NAMALWA (cell line): Measurements from ENCODE around the gene ANKRD22.

Experiments used
- DNase-seq: peaks from one replicate; pipeline ENCODE4 v3.0.0-alpha.2; 2015; ENCODE audit warnings: low spot score

Gene ANKRD22

DNA sequence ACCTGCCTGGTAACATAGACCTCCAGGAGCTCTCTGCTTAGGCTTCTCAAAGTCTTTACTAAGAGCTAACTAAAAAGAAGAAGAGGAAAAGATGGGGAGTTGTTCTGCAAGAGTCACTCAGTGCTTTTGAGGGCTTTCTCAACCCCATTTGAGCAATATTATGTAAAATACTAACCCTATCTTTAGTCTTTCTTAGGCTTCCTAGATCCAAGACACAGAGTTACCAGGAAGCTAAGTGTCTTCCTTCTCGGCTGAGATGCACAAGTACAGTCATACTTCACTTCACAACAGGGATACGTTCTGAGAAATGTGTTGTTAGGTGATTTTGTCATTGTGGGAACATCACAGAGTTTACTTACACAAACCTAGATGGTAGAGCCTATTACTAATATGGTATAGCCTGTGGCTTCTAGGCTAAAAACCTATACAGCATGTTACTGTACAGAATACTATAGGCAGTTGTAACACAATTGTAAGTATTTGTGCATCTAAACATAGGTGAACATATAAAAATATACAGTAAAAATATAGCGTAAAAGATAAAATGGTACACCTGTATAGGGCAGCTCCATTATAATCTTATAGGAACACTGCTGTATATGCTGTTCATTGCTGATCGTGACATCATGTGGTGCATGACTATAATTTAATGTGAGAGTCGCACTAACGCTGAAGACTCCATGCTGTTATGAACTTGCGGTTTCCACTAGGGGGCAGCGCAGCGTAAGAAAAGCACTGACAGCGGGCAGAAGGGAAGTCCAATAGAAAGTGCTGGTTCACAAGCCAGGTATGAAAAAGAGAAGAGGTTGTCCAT, 16.3 kb downstream of the ANKRD22 start:
- DNase-seq: peak; percentile 93

DNA sequence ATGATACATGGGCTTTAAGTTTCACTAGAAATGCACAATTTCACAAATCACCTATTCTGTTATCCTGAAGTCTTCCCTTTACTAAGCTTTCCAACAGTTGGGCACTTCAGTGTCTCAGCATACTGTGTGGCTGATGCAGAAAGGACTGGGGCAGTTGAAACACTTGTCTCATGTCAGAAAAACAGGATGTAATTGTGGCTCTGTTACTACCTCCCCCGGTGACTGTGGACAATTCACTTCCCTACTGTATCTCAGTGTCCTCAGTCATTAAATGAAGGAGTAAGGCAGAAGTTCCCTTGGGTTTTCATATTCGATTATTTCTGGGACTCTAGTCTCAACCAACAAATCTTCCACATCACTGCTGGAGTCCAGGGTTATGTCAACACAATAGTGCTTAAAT, 17.9 kb downstream of the ANKRD22 start:
- DNase-seq: no peak

DNA sequence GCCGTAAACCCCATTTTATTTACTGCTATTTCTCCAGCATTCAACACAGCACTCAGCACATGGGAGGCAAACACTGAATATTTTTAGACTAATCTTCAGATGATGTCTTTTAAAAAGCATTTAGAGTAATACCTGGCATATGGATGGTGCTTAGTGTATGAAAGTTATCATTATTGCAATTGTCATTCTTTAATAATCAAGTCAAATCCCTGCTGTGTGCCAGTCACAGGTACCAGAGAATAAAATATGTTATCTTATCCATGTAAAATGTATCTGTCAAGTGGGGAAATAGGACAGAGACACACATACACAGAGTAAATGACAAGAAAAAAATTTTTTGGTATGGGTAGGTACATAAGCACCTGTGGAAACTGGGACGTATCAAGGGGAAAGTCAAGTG, 18.5 kb downstream of the ANKRD22 start:
- no peak for DNase-seq

DNA sequence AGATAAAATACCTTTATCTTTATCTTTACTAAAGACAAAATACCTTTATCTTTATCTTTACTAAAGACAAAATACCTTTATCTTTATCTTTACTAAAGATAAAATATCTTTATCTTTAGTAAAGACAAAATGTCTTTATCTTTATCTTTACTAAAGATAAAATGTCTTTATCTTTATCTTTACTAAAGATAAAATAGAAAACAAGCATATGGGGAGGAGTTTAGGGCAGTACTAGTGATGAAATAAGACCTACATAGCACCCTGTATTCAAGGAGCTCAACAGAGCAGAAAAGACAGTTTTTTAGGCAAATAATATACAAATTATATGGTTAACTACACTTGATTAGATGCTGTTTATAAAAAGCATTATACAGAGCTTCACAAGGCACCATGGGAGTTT, 19.3 kb downstream of the ANKRD22 start:
- peak; percentile 21 for DNase-seq

DNA sequence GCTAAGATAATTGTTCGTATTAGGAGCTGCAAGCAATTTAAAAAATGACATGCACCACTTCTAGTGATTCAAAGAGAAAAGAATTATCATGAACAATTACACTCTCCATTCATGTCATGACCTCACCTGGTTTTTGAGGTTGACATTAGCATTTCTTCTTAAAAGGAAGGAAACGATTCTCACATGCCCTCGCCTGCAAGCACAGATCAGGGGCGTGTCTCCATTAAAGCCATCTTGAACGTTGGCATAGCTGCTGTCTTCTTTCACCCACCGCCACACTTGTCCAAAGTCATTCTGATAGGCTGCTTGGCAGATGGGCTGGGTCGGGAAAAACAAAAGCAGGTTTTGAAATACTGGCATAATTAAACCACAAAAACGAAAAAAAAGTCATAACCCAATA, 19.9 kb downstream of the ANKRD22 start:
- DNase-seq: no peak

DNA sequence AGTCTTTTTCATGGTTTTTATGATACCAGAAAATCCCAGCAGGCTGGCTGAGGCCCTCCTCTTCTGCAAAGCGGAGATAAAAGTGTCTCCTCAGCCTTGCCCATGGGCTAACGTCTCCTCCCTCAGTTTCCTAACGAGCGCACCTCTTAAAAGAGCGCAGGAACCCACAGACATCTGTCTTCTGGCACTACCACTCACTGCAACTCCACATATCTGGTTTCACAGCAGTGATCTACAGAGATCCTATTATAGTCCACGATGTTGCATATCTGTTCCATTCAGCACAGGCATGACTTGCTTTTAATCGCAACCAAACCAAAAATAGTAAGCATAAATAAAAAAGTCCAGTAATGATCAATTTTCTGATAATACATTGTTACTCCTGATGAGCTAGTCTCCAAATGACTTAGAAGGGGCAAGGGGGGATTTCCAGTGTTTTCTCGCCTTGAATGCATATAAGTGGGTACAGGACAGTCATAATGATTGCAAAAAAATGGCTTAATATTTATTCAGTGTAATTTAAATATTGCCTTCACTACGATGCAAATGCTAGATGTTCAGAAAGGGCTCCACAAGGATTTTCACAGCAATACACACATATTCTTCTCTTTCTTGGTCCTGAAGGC, 20.9 kb downstream of the ANKRD22 start:
- DNase-seq: no peak

DNA sequence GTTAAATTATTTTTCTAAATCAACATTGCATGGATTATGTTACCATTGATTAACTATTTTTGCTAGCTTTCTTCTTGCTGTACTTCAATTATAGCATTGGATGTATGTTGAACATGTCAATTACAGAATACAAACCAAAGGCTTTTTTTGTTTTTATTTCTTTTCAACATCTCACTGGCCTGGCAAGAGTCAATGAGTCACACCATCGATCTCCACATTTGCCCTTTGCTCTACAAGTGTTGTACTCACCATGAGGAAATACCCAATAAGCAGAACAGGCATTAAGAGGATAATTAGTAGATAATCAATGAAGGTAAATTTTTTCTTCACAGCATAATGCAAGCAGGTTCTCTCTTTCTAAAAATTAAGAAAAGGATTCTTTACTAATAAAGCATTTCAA, 23.3 kb downstream of the ANKRD22 start:
- DNase-seq: no peak

DNA sequence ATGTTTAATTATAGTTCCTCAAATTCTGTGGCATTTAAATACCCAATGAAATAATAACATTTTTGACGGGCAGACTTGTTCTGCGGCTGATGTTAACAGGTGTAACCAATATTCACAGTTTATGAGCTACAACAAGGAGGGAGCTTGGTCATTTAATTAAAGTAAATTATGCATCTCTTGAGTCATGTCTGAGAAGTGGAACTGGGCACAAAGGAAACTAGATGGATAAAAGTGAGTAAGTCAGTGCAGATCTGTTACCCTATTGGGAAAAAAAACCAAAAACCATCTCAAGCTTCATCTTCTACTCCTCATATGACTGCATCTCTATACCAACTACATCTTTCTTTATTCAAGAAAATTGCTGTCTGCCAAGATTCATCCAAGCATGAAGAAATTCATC, 24.0 kb downstream of the ANKRD22 start:
- DNase-seq: no peak

DNA sequence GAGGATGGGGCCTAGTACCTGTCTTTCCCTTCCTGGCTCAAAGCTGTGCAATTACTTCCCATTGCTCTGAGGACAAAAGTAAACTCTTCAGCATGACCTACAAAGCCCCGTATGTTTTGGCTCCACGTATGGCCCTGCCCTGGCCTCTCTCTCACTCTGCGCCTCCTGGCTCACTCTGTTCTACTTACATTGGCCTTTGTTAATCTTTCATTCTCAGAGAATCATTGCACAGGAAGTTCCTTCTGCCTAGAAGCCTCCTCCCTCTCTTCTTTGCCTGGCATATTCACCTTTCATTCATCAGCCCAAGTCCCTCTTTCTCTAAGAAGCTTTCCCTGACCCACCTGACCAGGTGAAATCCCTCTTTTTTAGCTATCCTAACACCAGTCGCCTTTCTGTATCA, 25.3 kb downstream of the ANKRD22 start:
- no peak for DNase-seq

DNA sequence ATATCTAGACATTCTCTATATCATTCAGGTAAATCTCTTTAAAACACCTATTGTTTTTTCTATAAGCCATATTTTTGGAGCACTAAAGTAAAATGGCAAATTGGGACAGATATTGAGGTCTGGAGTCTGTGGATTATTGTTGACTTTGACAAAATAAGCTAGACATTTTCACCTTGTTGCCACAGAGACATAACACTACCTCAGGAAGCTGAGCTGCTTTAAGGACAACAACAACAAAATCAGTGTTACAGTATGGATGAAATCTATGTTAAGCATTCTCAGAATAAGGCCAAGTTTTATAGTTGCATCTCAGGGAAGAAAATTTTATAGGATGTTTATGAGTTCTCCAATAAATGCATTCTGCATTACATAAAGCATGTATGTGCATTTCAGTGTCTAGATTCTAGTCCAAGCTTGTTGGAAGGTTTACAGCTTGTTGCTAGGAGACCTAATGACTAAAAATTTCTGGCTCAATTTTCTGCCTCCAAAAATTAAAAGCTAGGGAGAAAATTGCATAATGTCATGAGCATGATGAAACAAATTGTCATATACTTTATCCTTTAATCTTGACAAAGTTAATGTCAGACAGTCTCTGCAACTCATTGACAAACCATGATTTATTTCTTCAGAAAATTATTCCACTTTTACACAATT, 30.8 kb downstream of the ANKRD22 start:
- DNase-seq: no peak

DNA sequence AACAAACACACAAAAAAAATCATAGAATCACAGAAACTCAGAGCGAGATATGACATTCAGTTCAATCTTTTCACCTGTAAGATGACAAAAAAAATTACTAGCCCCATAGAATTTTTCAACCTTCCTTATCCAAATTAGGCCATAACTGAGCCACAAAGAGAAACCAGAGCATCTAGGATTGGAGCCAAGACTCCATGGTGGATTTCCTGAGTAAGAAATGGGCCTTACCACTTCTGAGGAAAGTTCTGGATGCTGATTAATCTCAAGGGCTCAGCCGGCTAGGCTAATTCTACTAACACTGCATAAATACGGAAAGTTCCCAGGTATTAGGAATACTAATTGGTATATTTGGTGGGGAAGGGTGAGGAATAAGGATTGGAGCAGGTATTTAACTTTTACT, 32.4 kb downstream of the ANKRD22 start:
- no peak for DNase-seq

DNA sequence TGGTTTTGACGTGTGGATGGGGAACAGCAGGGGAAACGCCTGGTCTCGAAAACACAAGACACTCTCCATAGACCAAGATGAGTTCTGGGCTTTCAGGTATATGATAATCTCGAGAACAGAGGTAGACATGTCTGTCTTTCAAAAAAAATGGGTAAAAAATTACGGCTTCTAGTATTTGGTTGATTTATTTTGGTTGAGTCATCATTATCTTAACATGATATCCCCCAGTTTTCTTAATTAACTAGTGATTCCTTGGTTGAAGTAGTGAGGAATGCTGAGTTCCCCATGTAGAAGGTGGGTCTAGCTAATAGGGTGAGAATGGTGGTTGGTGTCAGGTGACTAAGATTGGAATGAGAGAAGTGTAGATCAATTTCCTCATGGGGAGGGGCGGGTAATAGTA, 38.4 kb downstream of the ANKRD22 start:
- no peak for DNase-seq

DNA sequence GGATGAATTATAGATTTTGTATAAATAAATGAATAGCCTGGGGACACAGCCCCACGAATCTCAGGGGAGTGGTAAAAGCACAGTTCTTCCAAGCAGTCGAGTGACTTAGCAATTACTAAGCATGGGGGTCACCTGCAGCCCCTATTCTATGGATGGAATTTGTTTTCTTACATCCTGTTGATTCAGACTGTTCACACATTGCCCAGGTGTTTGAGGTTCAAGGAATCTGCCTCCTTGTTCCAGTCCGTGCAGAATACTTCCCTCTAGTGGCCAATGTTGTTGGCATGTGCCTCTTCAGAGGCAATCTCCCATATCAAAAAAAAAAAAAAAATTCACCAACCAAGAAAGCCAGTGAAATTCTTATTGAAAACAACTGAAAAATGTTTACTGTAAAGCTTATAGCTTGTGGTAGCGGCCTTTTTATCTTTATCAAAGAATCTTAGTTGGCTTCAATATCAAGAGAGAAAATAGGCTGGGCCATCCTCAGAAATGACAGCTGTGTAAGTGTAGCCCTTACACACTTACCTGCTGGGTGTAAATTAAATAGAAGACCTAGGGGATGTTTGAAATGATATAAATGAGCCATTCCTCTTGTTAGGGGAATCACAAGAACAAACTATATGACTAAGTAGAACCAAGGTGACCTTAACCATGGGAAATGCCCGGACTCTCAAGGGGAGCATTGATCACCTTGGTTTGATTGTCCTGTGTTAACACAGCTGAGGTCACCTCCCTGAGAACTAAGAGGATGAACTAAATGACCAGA, 41.3 kb downstream of the ANKRD22 start:
- DNase-seq: peak; percentile 71

DNA sequence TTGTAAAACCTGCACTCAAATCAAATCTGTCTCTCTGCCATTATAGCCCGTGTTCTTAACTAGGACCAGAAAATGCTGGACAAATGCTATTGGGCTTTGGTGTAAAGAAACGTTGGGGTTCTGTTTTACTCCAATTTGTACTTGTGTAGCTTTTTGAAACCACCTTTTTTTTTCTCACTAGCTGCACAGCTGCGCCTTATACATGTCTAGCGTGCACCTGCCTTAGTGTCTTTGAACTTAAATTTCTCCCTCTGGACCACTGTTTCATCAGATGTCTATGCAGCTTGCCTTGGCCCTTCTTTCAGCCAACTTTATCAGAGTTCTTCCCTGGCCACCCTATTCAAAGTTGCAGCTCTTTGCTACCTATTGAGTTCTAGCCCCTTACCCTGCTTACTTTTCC, 42.0 kb downstream of the ANKRD22 start:
- DNase-seq: no peak

DNA sequence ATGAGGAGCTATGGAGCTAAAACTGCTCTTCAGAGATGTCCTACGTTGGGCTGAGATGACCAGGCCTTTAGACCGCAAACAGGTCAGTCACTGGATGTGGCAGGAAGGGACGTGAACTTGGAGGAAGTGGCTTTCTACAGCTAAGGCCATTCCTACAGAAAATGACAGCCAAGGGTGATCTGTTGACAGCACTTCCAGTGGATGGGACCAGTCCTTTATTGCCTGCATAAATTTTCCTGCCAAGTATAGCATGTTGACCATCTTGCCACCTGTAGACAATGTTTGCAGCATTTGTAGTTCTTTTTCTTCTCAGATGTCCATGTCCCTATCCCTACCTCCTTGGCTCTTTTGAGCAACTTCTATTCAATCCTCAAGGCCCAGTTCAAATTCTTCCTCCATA, 45.7 kb downstream of the ANKRD22 start:
- DNase-seq: no peak

DNA sequence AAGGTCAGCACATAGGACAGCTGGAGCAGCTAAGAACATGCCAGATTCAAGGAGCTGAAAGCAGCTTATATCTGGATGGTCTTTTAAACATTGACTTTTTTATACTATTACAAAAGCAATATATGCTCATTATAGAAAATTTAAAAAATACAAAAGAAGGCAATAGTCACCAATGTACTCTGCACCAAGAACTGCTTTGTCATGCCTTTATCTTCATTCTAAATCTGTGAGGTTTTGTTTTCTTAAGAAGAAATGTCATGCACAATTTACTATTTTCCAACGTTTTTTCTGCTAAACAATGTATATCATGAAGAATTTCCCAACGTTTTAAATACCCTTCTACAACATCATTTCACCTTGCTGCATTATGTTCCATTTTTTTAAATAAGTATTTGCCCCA, 46.3 kb downstream of the ANKRD22 start:
- no peak for DNase-seq

DNA sequence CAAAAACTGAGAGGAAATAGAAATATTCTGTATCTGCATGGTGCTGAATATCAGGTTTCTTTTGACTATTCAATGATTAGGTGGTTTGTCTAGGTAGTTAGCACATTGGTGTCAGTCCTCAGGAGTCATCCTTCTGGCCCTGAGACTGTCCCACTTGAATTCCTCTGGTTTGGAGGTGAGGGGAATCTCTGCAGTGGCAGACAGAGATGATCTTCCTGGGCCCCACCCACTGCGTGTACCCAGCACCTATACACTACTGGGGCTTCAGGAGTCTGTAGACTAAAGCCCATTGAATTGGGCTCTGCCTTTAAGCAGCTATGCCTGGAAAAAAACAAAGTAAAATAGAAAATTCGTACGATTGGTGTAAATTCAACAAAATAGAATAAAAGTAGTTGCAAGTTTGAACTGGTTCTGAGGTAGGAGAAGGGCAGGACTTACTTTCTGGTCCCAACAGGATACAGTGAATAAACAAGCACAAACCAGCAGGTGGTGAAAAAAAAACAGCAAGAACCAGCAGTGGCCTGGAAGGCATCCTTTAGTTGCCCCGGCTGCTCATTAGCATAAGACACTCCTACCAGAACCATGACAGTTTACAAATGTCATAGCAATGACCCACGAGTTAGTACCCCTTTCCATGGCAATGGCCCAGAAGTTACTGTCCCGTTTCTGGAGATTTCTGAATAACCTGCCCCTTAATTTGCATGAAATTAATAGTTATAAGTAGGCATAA, 47.4 kb downstream of the ANKRD22 start:
- peak; percentile 20 for DNase-seq

DNA sequence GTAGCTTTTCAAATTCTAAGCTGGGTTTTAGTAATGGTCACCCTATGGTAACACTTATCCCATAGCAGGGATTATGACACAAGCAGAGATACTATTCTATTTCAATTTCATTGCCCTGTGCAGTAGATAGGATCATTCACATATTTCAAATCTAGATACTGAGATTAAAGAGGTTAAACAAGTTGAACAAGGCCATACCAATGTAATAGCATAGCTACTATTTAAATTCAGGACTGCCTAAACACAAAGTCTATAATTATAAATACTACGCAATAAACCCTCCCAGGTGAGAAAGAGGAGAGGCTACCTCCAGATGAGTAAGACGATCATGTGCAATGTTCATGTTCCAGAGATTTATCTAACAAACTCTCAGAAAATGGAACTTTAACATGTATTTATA, 48.0 kb downstream of the ANKRD22 start:
- no peak for DNase-seq

DNA sequence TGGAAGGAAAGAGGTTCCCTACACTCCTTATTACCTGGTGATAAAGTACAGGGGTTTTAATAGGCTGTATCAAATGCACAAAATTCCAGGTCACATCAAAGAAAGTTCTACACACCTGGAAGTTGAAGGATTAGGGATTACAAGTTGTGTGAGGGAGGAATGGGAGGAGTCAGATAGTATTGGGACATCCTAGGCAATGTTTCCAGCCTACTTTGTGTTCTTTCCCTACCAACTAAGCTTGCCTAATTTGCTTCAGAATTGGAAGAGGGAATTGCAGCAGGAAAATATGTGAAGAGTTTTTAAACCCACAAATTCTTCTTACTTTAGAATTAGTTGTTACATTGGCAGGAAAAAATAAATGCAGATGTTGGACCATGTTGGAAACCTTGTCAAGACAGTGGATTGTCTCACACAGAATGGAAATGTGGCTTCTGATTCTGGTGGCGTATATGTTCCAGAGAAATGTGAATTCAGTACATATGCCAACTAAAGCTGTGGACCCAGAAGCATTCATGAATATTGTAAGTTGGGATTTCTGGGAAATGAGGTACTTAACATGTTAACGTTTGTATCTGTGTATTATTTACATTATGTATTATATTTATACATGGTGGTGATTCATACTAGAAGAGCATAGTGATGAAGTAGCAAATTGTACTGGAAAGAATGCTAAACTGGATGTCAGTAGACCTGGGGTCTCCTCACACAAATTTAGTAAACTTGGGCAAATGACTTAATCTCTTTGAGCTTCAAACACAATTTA, 48.9 kb downstream of the ANKRD22 start, which contains the start of gene LIPM:
Gene LIPM, plus strand, starts transcription at position 208 of the 763 bp plus-strand sequence. Its CDS starts 167 bp downstream, at position 375.
- no peak for DNase-seq

DNA sequence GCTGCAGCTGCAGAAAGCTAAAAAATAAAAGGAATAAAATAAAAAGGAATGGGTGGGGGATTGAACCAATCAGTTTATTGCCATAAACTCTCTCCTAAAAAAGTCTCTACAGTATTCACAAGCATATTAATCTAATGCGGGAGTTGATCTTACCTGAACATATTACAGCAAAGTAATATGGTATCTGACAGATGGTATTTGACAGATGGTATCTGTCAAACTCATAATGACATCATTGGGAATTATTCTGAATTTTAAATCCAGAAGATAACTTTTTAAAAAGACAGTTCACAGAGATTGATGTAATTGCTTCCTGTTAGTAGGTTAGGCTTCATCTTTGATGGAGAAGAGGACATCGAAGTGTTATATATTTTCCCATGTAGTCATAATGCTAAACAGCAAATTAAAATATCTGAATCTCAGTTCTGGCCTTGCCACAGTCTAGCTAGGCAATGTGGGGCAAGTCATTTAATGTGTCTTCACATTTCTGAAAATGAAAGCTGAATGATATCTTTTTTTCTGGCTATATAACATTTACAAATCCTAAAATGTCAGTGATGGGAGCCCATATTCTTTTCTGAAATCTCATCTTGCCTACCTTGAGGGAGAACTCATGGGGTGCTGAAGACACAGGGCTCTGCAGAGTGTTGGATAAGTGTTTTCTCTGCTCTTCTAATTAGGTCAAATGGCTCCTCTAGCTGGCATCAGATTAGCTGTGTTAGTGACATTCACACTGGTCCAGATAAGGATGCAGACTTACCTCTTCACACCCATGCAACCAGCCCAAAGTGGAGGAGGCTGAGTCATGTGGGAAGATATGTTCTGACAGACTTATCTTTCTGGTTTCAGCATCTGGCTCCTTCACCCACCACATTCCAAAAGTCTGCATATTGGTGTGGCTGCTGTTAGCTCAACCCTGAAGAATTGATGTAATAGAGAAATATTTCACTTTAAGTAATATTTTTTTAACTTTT, 51.2 kb downstream of the ANKRD22 start:
- DNase-seq: no peak
